Measurements from ENCODE around the gene OVCA2. TPM values are rescaled to one million over a fixed set of nuclear protein-coding genes. Genes with fewer than 3 reads are reported as not detected.
A peak's percentile ranks its signal among the peaks of the same experiment; 100 is the strongest.

The OVCA2 gene
- total RNA-seq, 4 donors from 2014 or later, result 5.4 to 73.3 (median 36.9) TPM

DNA sequence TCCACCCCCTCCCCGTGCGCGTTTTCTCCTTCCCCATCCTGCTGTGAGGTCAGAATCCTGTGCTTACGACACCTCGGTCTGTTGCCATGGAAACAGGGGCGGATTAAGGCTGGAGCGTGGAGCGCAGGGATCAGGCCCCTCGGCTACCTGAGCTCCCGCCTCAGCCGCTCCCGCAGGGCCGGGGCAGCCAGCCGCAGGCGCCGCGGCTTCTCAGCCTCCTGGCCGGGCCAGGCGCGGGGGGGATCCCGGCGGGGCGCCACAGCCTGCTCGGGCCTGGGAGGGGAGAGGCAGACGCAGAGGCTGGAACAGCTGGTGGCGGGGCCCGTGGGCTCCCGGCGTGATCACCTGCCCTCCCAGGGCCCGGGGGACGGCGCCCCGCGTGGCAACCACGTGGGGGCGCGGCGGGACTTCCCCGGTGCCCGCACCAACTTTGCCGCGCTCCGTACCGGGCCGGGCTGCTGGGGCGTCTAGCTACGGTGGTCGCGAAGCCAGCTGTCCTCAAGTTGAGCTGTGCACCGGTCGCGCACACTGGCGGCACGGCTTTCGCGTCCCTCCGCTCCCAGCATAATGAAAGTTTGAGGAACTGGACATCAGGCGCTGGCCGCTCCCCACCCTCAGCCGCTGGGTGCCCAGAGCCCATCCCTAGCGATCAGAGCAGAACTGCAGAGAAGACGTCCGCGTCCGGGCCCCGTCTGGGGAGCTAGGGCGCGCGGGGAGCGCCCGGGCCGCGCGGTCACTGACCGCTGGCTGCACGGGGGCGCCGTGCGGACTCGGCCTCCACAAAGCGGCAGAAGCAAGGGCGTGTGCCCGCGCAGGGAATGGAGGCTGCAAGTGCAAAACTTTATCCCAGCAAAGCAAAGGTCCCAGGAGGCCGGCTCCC is 17.9 kb upstream of the OVCA2 start:
- in situ Hi-C loops (cut with MboI; ENCODE audit: low pct_ligation_motif_present in 1 of 4, low pct_unique_long_range_greater_than_20kb in 1 of 4, low sequenced_read_pairs in 3 of 4), result loop anchor here in 1 of 4 donors (10.0 kb wide), 1 partner anchor 119 kb away; no protein-coding TSS in a partner anchor
- DNase-seq, result peak; percentile 43
- Histone ChIP-seq H3K4me3 (peak overlapping the region; percentile 25 to 60 (median 39)), H3K27me3 (peaks cover 91% of the 10 kb centered on the region), H3K9me3 (no peaks in the 10 kb centered on the region), H3K27ac (no peak overlapping the region), H3K4me1 (peaks cover 18 to 28% (median 25%) of the 10 kb centered on the region in 4 donors), H3K36me3 (no peaks in the 10 kb centered on the region)
- 1% methylated on average over 38 of the region's 85 CpGs; no CpG with 5 or more reads in 1 of the 2 donors for WGBS, 2 donors (ENCODE audit: low coverage in 1 of 2)
- TF ChIP-seq POLR2AphosphoS5 (IDR thresholded peaks at IDR 0.05) (no peak), EP300 (IDR thresholded peaks at IDR 0.05; ENCODE audit: low read depth) (no peak), POLR2A (IDR thresholded peaks at IDR 0.05) (no peak)
- TF ChIP-seq, protein P1, sequence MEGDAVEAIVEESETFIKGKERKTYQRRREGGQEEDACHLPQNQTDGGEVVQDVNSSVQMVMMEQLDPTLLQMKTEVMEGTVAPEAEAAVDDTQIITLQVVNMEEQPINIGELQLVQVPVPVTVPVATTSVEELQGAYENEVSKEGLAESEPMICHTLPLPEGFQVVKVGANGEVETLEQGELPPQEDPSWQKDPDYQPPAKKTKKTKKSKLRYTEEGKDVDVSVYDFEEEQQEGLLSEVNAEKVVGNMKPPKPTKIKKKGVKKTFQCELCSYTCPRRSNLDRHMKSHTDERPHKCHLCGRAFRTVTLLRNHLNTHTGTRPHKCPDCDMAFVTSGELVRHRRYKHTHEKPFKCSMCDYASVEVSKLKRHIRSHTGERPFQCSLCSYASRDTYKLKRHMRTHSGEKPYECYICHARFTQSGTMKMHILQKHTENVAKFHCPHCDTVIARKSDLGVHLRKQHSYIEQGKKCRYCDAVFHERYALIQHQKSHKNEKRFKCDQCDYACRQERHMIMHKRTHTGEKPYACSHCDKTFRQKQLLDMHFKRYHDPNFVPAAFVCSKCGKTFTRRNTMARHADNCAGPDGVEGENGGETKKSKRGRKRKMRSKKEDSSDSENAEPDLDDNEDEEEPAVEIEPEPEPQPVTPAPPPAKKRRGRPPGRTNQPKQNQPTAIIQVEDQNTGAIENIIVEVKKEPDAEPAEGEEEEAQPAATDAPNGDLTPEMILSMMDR (IDR thresholded peaks at IDR 0.05), result no peak
- intact Hi-C loops (cut with DNase I; ENCODE audit: low total_unique reads), result no loop called here

DNA sequence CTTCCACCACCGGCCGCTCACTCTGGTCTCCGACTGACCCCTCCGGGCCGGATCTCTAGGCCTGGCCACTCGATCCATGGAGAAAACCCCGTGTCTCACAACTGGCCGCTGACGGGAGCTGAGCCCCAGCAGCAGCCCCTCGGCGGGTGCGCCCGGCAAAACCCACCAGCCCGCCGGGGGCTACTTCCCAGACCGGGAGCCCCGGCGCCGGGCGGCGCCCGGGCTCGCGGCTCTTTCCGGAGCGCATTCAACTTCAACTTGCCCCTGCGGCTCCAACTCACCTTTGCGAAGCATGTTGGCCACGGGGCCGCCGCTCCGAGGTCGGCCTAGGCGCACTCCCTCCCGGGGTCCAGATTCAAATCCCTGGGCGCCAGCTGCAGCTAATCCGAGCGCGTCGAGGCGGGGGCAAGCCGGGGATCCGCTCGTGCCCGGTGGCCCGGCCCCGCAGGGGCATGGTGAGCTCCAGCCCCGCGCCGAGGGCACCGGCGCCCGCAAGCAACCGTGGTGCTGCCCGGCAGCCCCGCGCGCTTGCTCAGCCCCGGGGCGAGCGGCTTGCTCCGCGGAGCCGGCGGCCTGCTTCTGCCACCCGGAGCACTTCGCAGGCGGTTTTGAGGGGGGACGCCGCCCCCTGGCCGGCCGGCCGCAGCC is 17.1 kb upstream of the OVCA2 start:
- Histone ChIP-seq H3K27me3 (peaks cover 89% of the 10 kb centered on the region), H3K4me1 (peaks cover 18 to 31% (median 28%) of the 10 kb centered on the region in 4 donors), H3K27ac (peak overlapping the region in 1 of 4 donors; percentile 16), H3K9me3 (no peaks in the 10 kb centered on the region), H3K36me3 (no peaks in the 10 kb centered on the region), H3K4me3 (peak overlapping the region; percentile 25 to 60 (median 39))
- TF ChIP-seq, protein P1 (IDR thresholded peaks at IDR 0.05), result no peak
- WGBS, 2 donors (ENCODE audit: low coverage in 1 of 2), result 1% methylated on average over 46 of the region's 73 CpGs; no CpG with 5 or more reads in 1 of the 2 donors
- DNase-seq, result no peak
- in situ Hi-C loops (cut with MboI; ENCODE audit: low pct_ligation_motif_present in 1 of 4, low pct_unique_long_range_greater_than_20kb in 1 of 4, low sequenced_read_pairs in 3 of 4), result loop anchor here in 3 of 4 donors (10.0 to 25.0 kb wide), 4 partner anchors 120 to 362 kb away; partner anchors contain the start of genes PRPF8 (in 1 of the 3), TLCD2 (in 1 of the 3) and WDR81 (in 1 of the 3)
- intact Hi-C loops (cut with DNase I; ENCODE audit: low total_unique reads), result no loop called here

DNA sequence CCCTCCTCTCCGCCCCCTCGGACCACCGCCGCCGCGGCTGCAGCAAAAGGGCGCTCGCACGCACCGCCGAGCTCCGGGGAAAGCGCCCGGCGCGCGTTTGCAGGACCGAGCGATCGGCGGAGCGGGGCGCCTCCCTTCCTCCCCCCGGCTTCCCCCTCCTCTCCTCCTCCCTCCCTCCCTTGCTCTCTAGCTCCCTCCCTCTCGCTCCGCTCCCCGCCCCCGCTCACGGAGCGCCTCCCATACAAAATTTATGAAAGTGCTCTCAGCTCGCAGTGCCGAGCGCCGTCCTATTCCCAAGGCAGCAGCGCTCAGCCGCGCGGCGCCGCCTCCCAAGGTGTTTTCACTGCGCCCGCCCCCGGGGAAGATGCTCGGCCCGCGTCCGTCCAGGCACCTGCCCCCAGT is 16.6 kb upstream of the OVCA2 start, which contains the start of gene RTN4RL1:
RTN4RL1 (minus strand) TSS at position 115 of the 402 bp plus-strand sequence. CDS start 469 bp downstream, outside the sequence.
- Histone ChIP-seq H3K36me3 (no peaks in the 10 kb centered on the region), H3K27me3 (peaks cover 84% of the 10 kb centered on the region), H3K4me1 (peaks cover 18 to 32% (median 29%) of the 10 kb centered on the region in 4 donors), H3K4me3 (peak within 1 kb of the TSS; percentile 25 to 60 (median 39)), H3K27ac (peak within 1 kb of the TSS in 1 of 4 donors; percentile 16), H3K9me3 (no peaks in the 10 kb centered on the region)
- no peak for TF ChIP-seq POLR2AphosphoS5 (IDR thresholded peaks at IDR 0.05)
- TF ChIP-seq, protein P1 (IDR thresholded peaks at IDR 0.05), result no peak
- no peak for TF ChIP-seq EP300 (IDR thresholded peaks at IDR 0.05; ENCODE audit: low read depth)
- no peak for TF ChIP-seq POLR2A (IDR thresholded peaks at IDR 0.05)
- 0% methylated on average over 28 of the region's 47 CpGs; no CpG with 5 or more reads in 1 of the 2 donors for WGBS, 2 donors (ENCODE audit: low coverage in 1 of 2)
- DNase-seq, result peak; percentile 71
- in situ Hi-C loops (cut with MboI; ENCODE audit: low pct_ligation_motif_present in 1 of 4, low pct_unique_long_range_greater_than_20kb in 1 of 4, low sequenced_read_pairs in 3 of 4), result loop anchor here in 3 of 4 donors (10.0 to 25.0 kb wide), 4 partner anchors 120 to 363 kb away; partner anchors contain the start of genes PRPF8 (in 1 of the 3), TLCD2 (in 1 of the 3) and WDR81 (in 1 of the 3)
- intact Hi-C loops (cut with DNase I; ENCODE audit: low total_unique reads), result no loop called here

Measured in transverse colon (tissue), 4 donors.